IMR-90 (cell line): ENCODE data around the gene GRID1. TPM values are rescaled to one million over a fixed set of nuclear protein-coding genes. Genes with fewer than 3 reads are reported as not detected.

Source experiments
- ATAC-seq: fragments of 200-7000 bp; cut with Tn5 transposase; 2 replicates; pipeline ENCODE4 v1.9.1; 2020; ENCODE audit warnings: low read depth, mild to moderate bottlenecking, moderate library complexity
- BruUV-seq: library from RNA; stranded (reverse); fragments of 400-500 nt; replicated peaks from 2 replicates; lab custom pipeline; 2021; lab: Mats Ljungman, UMichigan
- CTCF ChIA-PET: fragments of 300-600 bp; formaldehyde crosslinking; extraction: SDS; loops from one replicate; lab custom pipeline; 2021; ENCODE audit warnings: antibody characterized with exemption; lab: Yijun Ruan, JAX
- POLR2A ChIA-PET: fragments of 300-600 bp; sonication (Branson Sonifier 250); formaldehyde crosslinking; loops from one replicate; lab custom pipeline; 2022; ENCODE audit warnings: antibody characterized with exemption; ENCODE audit not compliant: unreplicated experiment; lab: Charles Lee
- DNase-seq: peaks from one replicate; pipeline ENCODE4 v3.0.0; 2013
- H2AFZ ChIP-seq: replicated peaks from 2 replicates; pipeline ENCODE3; 2013; ENCODE audit warnings: low read length, mild to moderate bottlenecking; ENCODE audit not compliant: poor library complexity
- H2AK5ac ChIP-seq: 2 replicates; pipeline ENCODE4 v1.6.1; 2013; ENCODE audit warnings: low read depth, low read length, inconsistent platforms
- H2AK9ac ChIP-seq: replicated peaks from 2 replicates; pipeline ENCODE3; 2013; ENCODE audit warnings: mild to moderate bottlenecking, low read depth, low read length, moderate library complexity; ENCODE audit not compliant: poor library complexity
- H2BK120ac ChIP-seq: 2 replicates; pipeline ENCODE4 v1.6.1; 2013; ENCODE audit warnings: low read depth, low read length, inconsistent platforms
- H2BK15ac ChIP-seq: 3 replicates; pipeline ENCODE4 v1.6.1; 2013; ENCODE audit warnings: low read depth, low read length, inconsistent platforms
- H2BK20ac ChIP-seq: 2 replicates; pipeline ENCODE4 v1.6.1; 2013; ENCODE audit warnings: low read depth, mild to moderate bottlenecking, inconsistent platforms, low read length, moderate library complexity
- H2BK5ac ChIP-seq: 2 replicates; pipeline ENCODE4 v1.6.1; 2013; ENCODE audit warnings: mild to moderate bottlenecking, low read depth, low read length, inconsistent platforms; ENCODE audit not compliant: poor library complexity, severe bottlenecking
- H3K14ac ChIP-seq: replicated peaks from 2 replicates; pipeline ENCODE4 v1.6.1; 2013; ENCODE audit warnings: low read depth, low read length, inconsistent platforms
- H3K18ac ChIP-seq: 2 replicates; pipeline ENCODE4 v1.6.1; 2013; ENCODE audit warnings: low read depth, low read length, control low read depth
- H3K23ac ChIP-seq: 2 replicates; pipeline ENCODE4 v1.6.1; 2013; ENCODE audit warnings: low read depth, low read length, inconsistent platforms
- H3K27ac ChIP-seq: 2 replicates; pipeline ENCODE4 v1.5.1; 2013; ENCODE audit warnings: mild to moderate bottlenecking, control low read depth, low read length; ENCODE audit not compliant: insufficient read depth
- H3K27me3 ChIP-seq: 2 replicates; pipeline ENCODE4 v1.6.1; 2013; ENCODE audit warnings: low read length; ENCODE audit not compliant: control insufficient read depth, insufficient read depth
- H3K36me3 ChIP-seq: 2 replicates; pipeline ENCODE4 v1.6.1; 2013; ENCODE audit warnings: low read length, mixed read lengths; ENCODE audit not compliant: control insufficient read depth, insufficient read depth
- H3K4ac ChIP-seq: 2 replicates; pipeline ENCODE4 v1.6.1; 2013; ENCODE audit warnings: low read depth, low read length, inconsistent platforms
- H3K4me1 ChIP-seq: 2 replicates; pipeline ENCODE4 v1.6.1; 2013; ENCODE audit warnings: low read length, mixed read lengths; ENCODE audit not compliant: control insufficient read depth, insufficient read depth
- H3K4me2 ChIP-seq: 2 replicates; pipeline ENCODE4 v1.6.1; 2013; ENCODE audit warnings: low read depth, mild to moderate bottlenecking, control low read depth, low read length, moderate library complexity
- H3K4me3 ChIP-seq: 2 replicates; pipeline ENCODE4 v1.5.1; 2013; ENCODE audit warnings: low read depth, mild to moderate bottlenecking, control low read depth, low read length, moderate library complexity; ENCODE audit not compliant: insufficient read depth
- H3K56ac ChIP-seq: 2 replicates; pipeline ENCODE4 v1.6.1; 2013; ENCODE audit warnings: low read length, inconsistent platforms; ENCODE audit not compliant: insufficient read depth; ENCODE audit errors: extremely low read depth
- H3K79me1 ChIP-seq, 2 experiments: 2 replicates each; pipeline ENCODE4 v1.6.1; 2013; ENCODE audit warnings: low read length in 2 of 2, inconsistent platforms in 1 of 2, low read depth in 1 of 2
- H3K9ac ChIP-seq: 2 replicates; pipeline ENCODE4 v1.6.1; 2013; ENCODE audit warnings: low read depth, low read length, control low read depth
- H3K9me1 ChIP-seq: 2 replicates; pipeline ENCODE4 v1.6.1; 2013; ENCODE audit warnings: low read length, inconsistent platforms; ENCODE audit not compliant: insufficient read depth
- H3K9me3 ChIP-seq: 2 replicates; pipeline ENCODE4 v1.6.1; 2013; ENCODE audit warnings: low read length; ENCODE audit not compliant: control insufficient read depth, insufficient read depth
- H4K20me1 ChIP-seq: 2 replicates; pipeline ENCODE4 v1.6.1; 2013; ENCODE audit warnings: low read length, inconsistent platforms; ENCODE audit not compliant: insufficient read depth
- H4K5ac ChIP-seq: 2 replicates; pipeline ENCODE4 v1.6.1; 2013; ENCODE audit warnings: mild to moderate bottlenecking, low read depth, low read length, control low read depth
- H4K8ac ChIP-seq, 2 experiments: 2 replicates each; pipeline ENCODE4 v1.6.1; 2013; ENCODE audit warnings: low read depth in 2 of 2, low read length in 2 of 2, control low read depth in 1 of 2, inconsistent platforms in 1 of 2
- H4K91ac ChIP-seq: 2 replicates; pipeline ENCODE4 v1.6.1; 2013; ENCODE audit warnings: low read depth, low read length, inconsistent platforms; ENCODE audit not compliant: insufficient read depth
- RFX5 ChIP-seq: IDR thresholded peaks from 2 replicates; pipeline ENCODE4 v1.8.0; 2012; ENCODE audit warnings: low read depth, mild to moderate bottlenecking, low read length, moderate library complexity
- WGBS, 2 experiments: methylation state at CpG; one replicate each; pipeline versions ENCODE4 v1.1.5 to v1.1.7; 2013; ENCODE audit warnings: missing lambda C conversion rate in 2 of 2; ENCODE audit not compliant: insufficient read length in 1 of 2; ENCODE audit errors: extremely low coverage in 2 of 2; 5-methylcytosine and 5-hydroxymethylcytosine counted together
- dilution Hi-C: fragments of 300-500 bp; cut with HindIII; formaldehyde crosslinking; loops from one replicate; pipeline ENCODE4 v1.14.3; 2018; ENCODE audit warnings: low sequenced_read_pairs; ENCODE audit not compliant: unreplicated experiment
- in situ Hi-C: fragments of 300-500 bp; cut with MboI; formaldehyde crosslinking; loops from 3 replicates; pipeline ENCODE4 v1.14.3; 2019; ENCODE audit warnings: low sequenced_read_pairs, inconsistent platforms, mixed read lengths
- intact Hi-C: fragments of 100-400 bp; cut with micrococcal nuclease; formaldehyde crosslinking; loops from 2 replicates; pipeline ENCODE4 v1.10.0; 2022
- polyA plus RNA-seq, 3 experiments: library from polyadenylated mRNA; depleted of rRNA; stranded (reverse); fragments of >200 nt; gene quantifications; 2 replicates each; pipeline ENCODE4 v1.2.3, GENCODE V29; 2012; ENCODE audit warnings: low replicate concordance in 1 of 3
- total RNA-seq: library from RNA; depleted of rRNA; stranded (reverse); fragments of >200 nt; gene quantifications from 2 replicates; pipeline ENCODE4 v1.2.3, GENCODE V29; 2012

GRID1 gene
- total and polyA plus RNA-seq, 2 of the 4 experiments (the other 2 are of a cell fraction), result not detected

- POLR2A ChIA-PET, result no interaction called here
- dilution Hi-C loops, result no loop called here
Observed at GRCh38 chr10:86403183-86403797, 36.7 kb upstream of the GRID1 start.

More at GRCh38 chr10:86403183-86403797, 36.7 kb upstream of the GRID1 start:
- 51% methylated on average over 2 of the region's 6 CpGs; no CpG with 5 or more reads in 1 of the 2 experiments for WGBS, 2 experiments
- DNase-seq (no peak), ATAC-seq (no peak)
- CTCF ChIA-PET, result interaction anchor here (0.6 to 1.5 kb wide), 2 partner anchors 15 to 326 kb away, joined by 3 to 4 read pairs; no protein-coding TSS in a partner anchor
- Histone ChIP-seq H3K18ac (no peak overlapping the region), H2AFZ (no peak overlapping the region), H2AK9ac (no peak overlapping the region), H3K14ac (no peak overlapping the region), H3K56ac (no peak overlapping the region), H3K9me3 (no peaks in the 10 kb centered on the region), H3K9ac (no peak overlapping the region), H3K27ac (no peak overlapping the region), H4K91ac (no peak overlapping the region), H3K27me3 (no peaks in the 10 kb centered on the region), H4K5ac (no peak overlapping the region), H3K23ac (no peak overlapping the region), H3K36me3 (no peaks in the 10 kb centered on the region), H4K20me1 (no peaks in the 10 kb centered on the region), H2BK120ac (no peak overlapping the region), H3K4me3 (no peak overlapping the region), H3K79me1 (no peaks in the 10 kb centered on the region), H2BK20ac (no peak overlapping the region), H2AK5ac (no peak overlapping the region), H4K8ac (no peak overlapping the region), H3K4ac (no peak overlapping the region), H3K4me2 (no peak overlapping the region), H2BK5ac (no peak overlapping the region), H3K4me1 (peaks cover 10% of the 10 kb centered on the region), H3K9me1 (no peaks in the 10 kb centered on the region), H2BK15ac (no peak overlapping the region)
- intact Hi-C loops (no loop called here), in situ Hi-C loops (loop anchor here (10.0 kb wide), 1 partner anchor 502 kb away; no protein-coding TSS in a partner anchor)
- no peak for TF ChIP-seq RFX5
- no TSS peak for BruUV-seq
